RWPE2 (cell line): ENCODE measurements around the gene CARD10.

Experiments
- ATAC-seq: fragments of 200-7000 bp; cut with Tn5 transposase; 3 replicates; pipeline ENCODE4 v1.9.1; 2021; ENCODE audit warnings: low read depth
- DNase-seq: peaks from one replicate; pipeline ENCODE4 v3.0.0-alpha.2; 2020; ENCODE audit warnings: low spot score
- H3K27ac ChIP-seq: fragments of 450-650 bp; 2 replicates; pipeline ENCODE4 v1.5.1; 2017; ENCODE audit warnings: mild to moderate bottlenecking; ENCODE audit not compliant: poor library complexity, severe bottlenecking
- H3K27me3 ChIP-seq: fragments of 250-450 bp; sonication (Bioruptor Pico); 2 replicates; pipeline ENCODE4 v1.5.1; 2021; ENCODE audit warnings: mild to moderate bottlenecking, moderate library complexity; ENCODE audit not compliant: insufficient read depth, poor library complexity, severe bottlenecking
- H3K36me3 ChIP-seq: fragments of 250-450 bp; sonication (Bioruptor Pico); 2 replicates; pipeline ENCODE4 v1.5.1; 2020; ENCODE audit warnings: low read depth, mild to moderate bottlenecking, moderate library complexity
- H3K4me1 ChIP-seq: fragments of 250-450 bp; sonication (Bioruptor Pico); 2 replicates; pipeline ENCODE4 v1.5.1; 2021; ENCODE audit warnings: mild to moderate bottlenecking, moderate library complexity; ENCODE audit not compliant: insufficient read depth, poor library complexity, severe bottlenecking
- H3K4me3 ChIP-seq: fragments of 250-450 bp; sonication (Bioruptor Pico); 2 replicates; pipeline ENCODE4 v1.5.1; 2021; ENCODE audit warnings: mild to moderate bottlenecking, moderate library complexity; ENCODE audit not compliant: severe bottlenecking
- H3K9me3 ChIP-seq: fragments of 250-450 bp; sonication (Bioruptor Pico); 2 replicates; pipeline ENCODE4 v1.5.1; 2021; ENCODE audit warnings: mild to moderate bottlenecking, moderate library complexity; ENCODE audit not compliant: severe bottlenecking
- TF ChIP-seq, protein P1 (sequence below): fragments of 450-650 bp; IDR thresholded peaks from one replicate; pipeline ENCODE4 v1.5.1; 2017; ENCODE audit warnings: mild to moderate bottlenecking, moderate library complexity; ENCODE audit not compliant: poor library complexity, severe bottlenecking

CARD10 gene

DNA sequence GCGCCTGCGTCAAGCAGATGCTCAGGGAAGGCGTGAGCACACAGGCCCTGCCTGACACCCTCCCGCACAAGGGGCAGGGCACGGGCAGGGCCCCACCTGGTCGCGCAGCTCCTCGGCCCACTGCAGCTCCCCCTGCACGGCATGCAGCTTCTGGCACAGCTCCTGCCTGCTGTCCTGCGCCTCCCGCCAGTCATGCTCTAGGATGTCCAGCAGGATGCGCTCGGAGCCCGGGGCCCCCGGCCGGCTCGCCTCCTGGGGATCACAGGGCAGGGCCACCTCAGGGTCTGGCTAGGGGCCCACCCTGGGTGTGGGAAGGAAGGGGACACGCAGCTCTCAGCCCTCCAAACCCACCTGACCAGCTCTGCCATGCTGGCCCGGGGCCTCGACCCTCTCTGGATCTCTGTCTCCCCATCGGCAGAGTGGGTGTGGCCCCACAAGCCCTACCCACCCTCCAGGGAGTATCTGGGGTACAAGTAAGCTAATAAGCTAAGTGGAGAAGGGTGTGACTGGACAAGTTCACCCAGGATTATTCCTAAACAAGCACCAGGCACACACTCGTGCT is 10.7 kb downstream of the CARD10 start:
- ATAC-seq (peak; percentile 20; the same call in 1 of the 3 replicates), DNase-seq (peak; percentile 68)
- H3K4me3 ChIP-seq: no peak overlapping the region
- H3K4me1 ChIP-seq: peaks cover 53% of the 10 kb centered on the region
- H3K36me3 ChIP-seq: peaks cover 85% of the 10 kb centered on the region
- peak overlapping the region; percentile 73 for H3K27ac ChIP-seq
- H3K9me3 ChIP-seq: no peaks in the 10 kb centered on the region
- TF ChIP-seq, protein P1, sequence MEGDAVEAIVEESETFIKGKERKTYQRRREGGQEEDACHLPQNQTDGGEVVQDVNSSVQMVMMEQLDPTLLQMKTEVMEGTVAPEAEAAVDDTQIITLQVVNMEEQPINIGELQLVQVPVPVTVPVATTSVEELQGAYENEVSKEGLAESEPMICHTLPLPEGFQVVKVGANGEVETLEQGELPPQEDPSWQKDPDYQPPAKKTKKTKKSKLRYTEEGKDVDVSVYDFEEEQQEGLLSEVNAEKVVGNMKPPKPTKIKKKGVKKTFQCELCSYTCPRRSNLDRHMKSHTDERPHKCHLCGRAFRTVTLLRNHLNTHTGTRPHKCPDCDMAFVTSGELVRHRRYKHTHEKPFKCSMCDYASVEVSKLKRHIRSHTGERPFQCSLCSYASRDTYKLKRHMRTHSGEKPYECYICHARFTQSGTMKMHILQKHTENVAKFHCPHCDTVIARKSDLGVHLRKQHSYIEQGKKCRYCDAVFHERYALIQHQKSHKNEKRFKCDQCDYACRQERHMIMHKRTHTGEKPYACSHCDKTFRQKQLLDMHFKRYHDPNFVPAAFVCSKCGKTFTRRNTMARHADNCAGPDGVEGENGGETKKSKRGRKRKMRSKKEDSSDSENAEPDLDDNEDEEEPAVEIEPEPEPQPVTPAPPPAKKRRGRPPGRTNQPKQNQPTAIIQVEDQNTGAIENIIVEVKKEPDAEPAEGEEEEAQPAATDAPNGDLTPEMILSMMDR: peak; percentile 10
- H3K27me3 ChIP-seq: no peaks in the 10 kb centered on the region

DNA sequence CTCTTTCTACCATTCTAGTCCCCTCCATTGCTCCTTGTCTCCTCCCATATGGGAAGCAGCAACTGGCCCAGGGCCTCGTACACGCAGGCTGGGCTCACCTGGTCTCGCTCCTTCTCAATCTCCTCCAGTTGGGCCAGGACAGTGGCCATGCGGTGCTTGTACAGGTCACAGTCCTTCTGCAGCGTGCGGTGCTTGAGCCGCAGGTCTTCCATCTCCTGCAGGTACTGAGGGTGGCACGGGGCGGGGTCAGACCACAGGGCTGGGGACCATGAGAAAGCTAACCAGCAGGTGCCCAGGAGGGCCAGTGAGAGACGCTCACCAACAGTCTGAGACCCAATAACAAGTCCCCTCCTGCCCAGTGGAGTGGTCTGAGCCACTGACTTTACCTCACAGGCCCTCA is 11.5 kb downstream of the CARD10 start:
- Histone ChIP-seq H3K27ac (peak overlapping the region; percentile 73), H3K4me1 (peaks cover 53% of the 10 kb centered on the region), H3K27me3 (no peaks in the 10 kb centered on the region), H3K4me3 (no peak overlapping the region), H3K36me3 (peaks cover 85% of the 10 kb centered on the region), H3K9me3 (no peaks in the 10 kb centered on the region)
- ATAC-seq: no peak
- TF ChIP-seq, protein P1: no peak
- peak; percentile 62 for DNase-seq

DNA sequence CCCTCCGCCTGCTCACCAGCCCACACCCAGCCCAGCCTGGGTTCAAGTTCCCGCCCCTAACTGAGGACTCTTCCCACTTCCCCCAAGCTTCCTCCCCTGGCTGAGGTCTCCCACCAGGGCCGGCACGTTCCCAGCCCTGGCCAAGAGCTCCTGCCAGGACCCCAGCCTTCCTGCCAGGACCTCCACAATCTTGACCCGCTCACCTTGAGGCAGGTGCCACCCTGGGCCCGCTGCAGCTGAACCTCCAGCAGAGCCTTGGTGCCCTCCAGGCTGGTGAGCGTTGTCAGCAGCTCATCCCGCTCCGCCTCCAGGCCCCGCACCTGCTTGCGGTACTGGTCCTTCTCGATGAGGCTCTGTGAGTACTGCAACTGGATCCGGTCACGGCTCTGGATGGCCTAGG is 13.2 kb downstream of the CARD10 start:
- ATAC-seq (no peak), DNase-seq (no peak)
- H3K4me1 ChIP-seq: peaks cover 58% of the 10 kb centered on the region
- no peaks in the 10 kb centered on the region for H3K9me3 ChIP-seq
- no peaks in the 10 kb centered on the region for H3K27me3 ChIP-seq
- H3K27ac ChIP-seq: no peak overlapping the region
- no peak overlapping the region for H3K4me3 ChIP-seq
- TF ChIP-seq, protein P1: no peak
- peaks cover 88% of the 10 kb centered on the region for H3K36me3 ChIP-seq

DNA sequence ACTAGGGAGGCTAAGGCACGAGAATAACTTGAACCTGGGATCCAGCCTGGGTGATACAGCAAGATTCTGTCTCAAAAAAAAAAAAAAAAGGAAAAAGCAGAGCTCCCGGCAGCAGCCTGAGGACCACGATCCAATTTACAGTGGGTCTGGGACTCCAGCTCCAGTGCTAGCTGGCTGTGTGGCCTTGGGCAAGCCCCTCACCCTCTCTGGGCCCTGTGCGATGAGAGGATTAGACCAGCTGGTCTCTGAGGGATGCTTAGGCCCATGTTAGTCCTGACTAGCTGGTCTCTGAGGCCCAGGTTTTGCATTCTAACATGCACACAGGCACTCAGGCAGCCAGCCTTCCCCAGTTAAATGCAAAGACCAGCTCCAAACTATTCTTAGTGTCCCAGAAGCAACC is 13.7 kb downstream of the CARD10 start:
- Histone ChIP-seq H3K36me3 (peaks cover 88% of the 10 kb centered on the region), H3K4me3 (no peak overlapping the region), H3K9me3 (no peaks in the 10 kb centered on the region), H3K27ac (peak overlapping the region; percentile 77), H3K27me3 (no peaks in the 10 kb centered on the region), H3K4me1 (peaks cover 56% of the 10 kb centered on the region)
- no peak for ATAC-seq
- DNase-seq: no peak
- TF ChIP-seq, protein P1: no peak

DNA sequence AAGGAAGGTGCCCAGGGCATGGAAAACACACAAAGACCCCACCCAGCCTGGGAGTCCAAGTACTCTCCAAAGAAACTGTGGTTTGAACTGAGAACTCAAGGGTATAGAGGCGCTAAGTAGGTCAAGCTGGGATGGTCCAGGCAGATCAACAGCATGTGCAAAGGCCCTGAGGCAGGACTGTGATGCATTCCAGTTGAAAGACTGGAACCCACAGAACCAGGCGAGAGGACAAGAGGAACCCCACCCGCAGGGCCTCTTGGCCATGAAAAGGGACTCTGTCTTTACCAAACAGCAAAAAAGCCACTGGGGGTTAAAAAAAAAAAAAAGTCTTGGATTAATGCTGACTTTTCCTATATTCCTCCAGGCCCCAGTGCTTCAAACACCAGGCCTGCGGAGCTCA is 14.3 kb downstream of the CARD10 start:
- no peaks in the 10 kb centered on the region for H3K27me3 ChIP-seq
- DNase-seq (no peak), ATAC-seq (no peak)
- peaks cover 89% of the 10 kb centered on the region for H3K36me3 ChIP-seq
- H3K27ac ChIP-seq: peak overlapping the region; percentile 77
- H3K9me3 ChIP-seq: no peaks in the 10 kb centered on the region
- no peak overlapping the region for H3K4me3 ChIP-seq
- TF ChIP-seq, protein P1: no peak
- peaks cover 50% of the 10 kb centered on the region for H3K4me1 ChIP-seq
